Measurements from ENCODE around the gene PRKCB. TPM values are rescaled to one million over a fixed set of nuclear protein-coding genes. Genes with fewer than 3 reads are reported as not detected.

Gene PRKCB
- total and polyA plus RNA-seq, 2 experiments from 2014 or later = 3.7 to 16.4 TPM

- no peak overlapping the region for H3K4me3 ChIP-seq
- Mint-ChIP-seq H3K27ac (no peak overlapping the region; the same call in 1 of the 2 replicates), H3K9me3 (peaks cover 4% of the 10 kb centered on the region; the same call in 2 of the 3 replicates), H3K36me3 (ENCODE audit: low read depth) (no peaks in the 10 kb centered on the region), H3K4me1 (peaks cover 22% of the 10 kb centered on the region), H3K27me3 (ENCODE audit: insufficient read depth, low read depth, poor library complexity) (peaks cover 2% of the 10 kb centered on the region), H3K4me3 (no peak overlapping the region)
- H3K4me1 ChIP-seq (ENCODE audit: insufficient read depth) = peaks cover 9% of the 10 kb centered on the region; the same call in 1 of the 2 replicates
- H4K20me1 ChIP-seq (replicated peaks; ENCODE audit: insufficient read depth) = 0 out of 2 replicates have a peak, but pooled peaks cover 5% of the 10 kb centered on the region
- H3K9me2 ChIP-seq (ENCODE audit: insufficient read depth) = no peaks in the 10 kb centered on the region
- DNase-seq (ENCODE audit: low spot score) (no peak), ATAC-seq (no peak)
- no peak overlapping the region for H2AFZ ChIP-seq
- no peak overlapping the region for H3K4me2 ChIP-seq
- no peaks in the 10 kb centered on the region for H3K27me3 ChIP-seq (ENCODE audit: insufficient read depth)
- H3K27ac ChIP-seq (ENCODE audit: low read depth) = no peak overlapping the region
- H3K36me3 ChIP-seq (ENCODE audit: insufficient read depth) = no peaks in the 10 kb centered on the region
- H3F3A ChIP-seq (replicated peaks; ENCODE audit: low read depth) = no peaks in the 10 kb centered on the region
- TF ChIP-seq EZH2phosphoT487 (IDR thresholded peaks at IDR 0.05; ENCODE audit: unreplicated experiment) (no peak), POLR2AphosphoS5 (IDR thresholded peaks at IDR 0.05; ENCODE audit: low read depth) (no peak)
- no peaks in the 10 kb centered on the region for H3K79me2 ChIP-seq (replicated peaks; ENCODE audit: insufficient read depth)
These were observed 140.7 kb downstream of the PRKCB start for GRCh38 chr16:23976524-23976923.

DNA sequence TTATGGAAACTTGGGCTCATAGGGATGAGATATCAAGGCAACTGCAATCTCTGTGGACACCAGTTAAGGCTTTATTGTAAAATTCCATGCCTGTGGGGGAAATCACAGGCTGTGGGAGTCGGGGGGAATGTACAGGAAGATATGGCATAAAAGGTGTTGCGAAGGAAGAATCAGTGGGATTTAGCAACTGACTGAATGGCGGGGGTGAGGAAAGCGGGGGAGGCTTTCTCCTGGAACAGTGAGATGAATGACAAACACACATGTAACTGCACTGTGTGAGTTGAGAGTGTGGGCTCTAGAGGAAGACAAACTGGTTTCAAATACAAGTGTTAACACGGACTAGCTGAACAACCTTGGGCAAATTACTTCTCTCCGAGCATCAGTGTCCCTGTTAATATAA is 143.7 kb downstream of the PRKCB start:
- H3F3A ChIP-seq (replicated peaks; ENCODE audit: low read depth) = no peaks in the 10 kb centered on the region
- DNase-seq (ENCODE audit: low spot score) (no peak), ATAC-seq (no peak)
- Mint-ChIP-seq H3K27ac (no peak overlapping the region), H3K4me1 (peaks cover 18% of the 10 kb centered on the region), H3K36me3 (ENCODE audit: low read depth) (no peaks in the 10 kb centered on the region), H3K4me3 (no peak overlapping the region), H3K27me3 (ENCODE audit: insufficient read depth, low read depth, poor library complexity) (no peaks in the 10 kb centered on the region), H3K9me3 (peaks cover 4% of the 10 kb centered on the region; the same call in 2 of the 3 replicates)
- H3K4me3 ChIP-seq = no peak overlapping the region
- no peaks in the 10 kb centered on the region for H4K20me1 ChIP-seq (replicated peaks; ENCODE audit: insufficient read depth)
- H3K4me2 ChIP-seq = no peak overlapping the region
- no peak overlapping the region for H3K27ac ChIP-seq (ENCODE audit: low read depth)
- no peaks in the 10 kb centered on the region for H3K27me3 ChIP-seq (ENCODE audit: insufficient read depth)
- H2AFZ ChIP-seq = no peak overlapping the region
- H3K79me2 ChIP-seq (replicated peaks; ENCODE audit: insufficient read depth) = no peaks in the 10 kb centered on the region
- peaks cover 9% of the 10 kb centered on the region; the same call in 1 of the 2 replicates for H3K4me1 ChIP-seq (ENCODE audit: insufficient read depth)
- H3K9me2 ChIP-seq (ENCODE audit: insufficient read depth) = no peaks in the 10 kb centered on the region
- no peaks in the 10 kb centered on the region for H3K36me3 ChIP-seq (ENCODE audit: insufficient read depth)
- TF ChIP-seq ZNF462 (CRISPR knock-in tag; IDR thresholded peaks at IDR 0.05) (no peak), POLR2AphosphoS5 (IDR thresholded peaks at IDR 0.05; ENCODE audit: low read depth) (no peak), EZH2phosphoT487 (IDR thresholded peaks at IDR 0.05; ENCODE audit: unreplicated experiment) (no peak), EZH2 (IDR thresholded peaks at IDR 0.05; ENCODE audit: low read depth, unreplicated experiment) (no peak), ZNF114 (CRISPR knock-in tag; IDR thresholded peaks at IDR 0.05) (no peak), ZNF331 (CRISPR knock-in tag; IDR thresholded peaks at IDR 0.05; ENCODE audit: low read depth) (no peak), STAT1 (IDR thresholded peaks at IDR 0.05; ENCODE audit: unreplicated experiment) (no peak)
- TF ChIP-seq, protein P1, sequence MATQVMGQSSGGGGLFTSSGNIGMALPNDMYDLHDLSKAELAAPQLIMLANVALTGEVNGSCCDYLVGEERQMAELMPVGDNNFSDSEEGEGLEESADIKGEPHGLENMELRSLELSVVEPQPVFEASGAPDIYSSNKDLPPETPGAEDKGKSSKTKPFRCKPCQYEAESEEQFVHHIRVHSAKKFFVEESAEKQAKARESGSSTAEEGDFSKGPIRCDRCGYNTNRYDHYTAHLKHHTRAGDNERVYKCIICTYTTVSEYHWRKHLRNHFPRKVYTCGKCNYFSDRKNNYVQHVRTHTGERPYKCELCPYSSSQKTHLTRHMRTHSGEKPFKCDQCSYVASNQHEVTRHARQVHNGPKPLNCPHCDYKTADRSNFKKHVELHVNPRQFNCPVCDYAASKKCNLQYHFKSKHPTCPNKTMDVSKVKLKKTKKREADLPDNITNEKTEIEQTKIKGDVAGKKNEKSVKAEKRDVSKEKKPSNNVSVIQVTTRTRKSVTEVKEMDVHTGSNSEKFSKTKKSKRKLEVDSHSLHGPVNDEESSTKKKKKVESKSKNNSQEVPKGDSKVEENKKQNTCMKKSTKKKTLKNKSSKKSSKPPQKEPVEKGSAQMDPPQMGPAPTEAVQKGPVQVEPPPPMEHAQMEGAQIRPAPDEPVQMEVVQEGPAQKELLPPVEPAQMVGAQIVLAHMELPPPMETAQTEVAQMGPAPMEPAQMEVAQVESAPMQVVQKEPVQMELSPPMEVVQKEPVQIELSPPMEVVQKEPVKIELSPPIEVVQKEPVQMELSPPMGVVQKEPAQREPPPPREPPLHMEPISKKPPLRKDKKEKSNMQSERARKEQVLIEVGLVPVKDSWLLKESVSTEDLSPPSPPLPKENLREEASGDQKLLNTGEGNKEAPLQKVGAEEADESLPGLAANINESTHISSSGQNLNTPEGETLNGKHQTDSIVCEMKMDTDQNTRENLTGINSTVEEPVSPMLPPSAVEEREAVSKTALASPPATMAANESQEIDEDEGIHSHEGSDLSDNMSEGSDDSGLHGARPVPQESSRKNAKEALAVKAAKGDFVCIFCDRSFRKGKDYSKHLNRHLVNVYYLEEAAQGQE (IDR thresholded peaks at IDR 0.05; ENCODE audit: unreplicated experiment) = no peak
- TF ChIP-seq, protein P2, sequence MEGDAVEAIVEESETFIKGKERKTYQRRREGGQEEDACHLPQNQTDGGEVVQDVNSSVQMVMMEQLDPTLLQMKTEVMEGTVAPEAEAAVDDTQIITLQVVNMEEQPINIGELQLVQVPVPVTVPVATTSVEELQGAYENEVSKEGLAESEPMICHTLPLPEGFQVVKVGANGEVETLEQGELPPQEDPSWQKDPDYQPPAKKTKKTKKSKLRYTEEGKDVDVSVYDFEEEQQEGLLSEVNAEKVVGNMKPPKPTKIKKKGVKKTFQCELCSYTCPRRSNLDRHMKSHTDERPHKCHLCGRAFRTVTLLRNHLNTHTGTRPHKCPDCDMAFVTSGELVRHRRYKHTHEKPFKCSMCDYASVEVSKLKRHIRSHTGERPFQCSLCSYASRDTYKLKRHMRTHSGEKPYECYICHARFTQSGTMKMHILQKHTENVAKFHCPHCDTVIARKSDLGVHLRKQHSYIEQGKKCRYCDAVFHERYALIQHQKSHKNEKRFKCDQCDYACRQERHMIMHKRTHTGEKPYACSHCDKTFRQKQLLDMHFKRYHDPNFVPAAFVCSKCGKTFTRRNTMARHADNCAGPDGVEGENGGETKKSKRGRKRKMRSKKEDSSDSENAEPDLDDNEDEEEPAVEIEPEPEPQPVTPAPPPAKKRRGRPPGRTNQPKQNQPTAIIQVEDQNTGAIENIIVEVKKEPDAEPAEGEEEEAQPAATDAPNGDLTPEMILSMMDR (conservative IDR thresholded peaks at IDR 0.05; ENCODE audit: low read depth in 2 of 2) = no peak
